ENCODE results near the gene TNP2. TPM values are rescaled to one million over a fixed set of nuclear protein-coding genes. Genes with fewer than 3 reads are reported as not detected.

The TNP2 gene
- total RNA-seq: not detected in 2 replicates

DNA sequence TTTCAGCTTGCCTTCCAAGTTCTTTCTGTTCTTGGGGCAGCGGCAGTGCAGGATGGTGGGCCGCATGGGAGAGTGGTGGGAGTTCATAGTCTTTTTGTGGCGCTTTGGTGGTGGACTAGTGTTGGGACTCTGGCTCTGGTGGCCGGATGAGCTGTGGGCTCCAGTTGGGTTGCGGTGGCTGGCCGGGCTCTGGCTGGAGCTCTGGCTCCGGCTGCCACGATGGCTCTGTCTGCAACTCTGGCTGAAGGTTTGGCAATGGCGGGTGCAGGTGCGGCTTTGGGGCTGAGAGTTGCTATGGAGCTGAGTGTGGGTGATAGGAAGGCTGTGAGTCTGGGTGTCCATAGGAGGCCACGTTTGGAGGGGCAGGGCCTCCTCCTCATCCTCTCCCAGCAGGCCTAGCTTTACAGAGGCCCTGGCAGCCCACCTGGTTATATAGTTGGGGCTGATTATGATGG is at the start of gene TNP2:
Gene TNP2, minus strand, starts transcription at position 405 of the 455 bp plus-strand sequence. Its CDS starts 63 bp downstream, at position 342.

GRCh38 chr16:11280616-11281522 is 11.7 kb upstream of the TNP2 start, which contains the start of gene PRM1:
PRM1 (minus strand) TSS chr16:11281330; CDS start chr16:11281238, 92 bp downstream.

DNA sequence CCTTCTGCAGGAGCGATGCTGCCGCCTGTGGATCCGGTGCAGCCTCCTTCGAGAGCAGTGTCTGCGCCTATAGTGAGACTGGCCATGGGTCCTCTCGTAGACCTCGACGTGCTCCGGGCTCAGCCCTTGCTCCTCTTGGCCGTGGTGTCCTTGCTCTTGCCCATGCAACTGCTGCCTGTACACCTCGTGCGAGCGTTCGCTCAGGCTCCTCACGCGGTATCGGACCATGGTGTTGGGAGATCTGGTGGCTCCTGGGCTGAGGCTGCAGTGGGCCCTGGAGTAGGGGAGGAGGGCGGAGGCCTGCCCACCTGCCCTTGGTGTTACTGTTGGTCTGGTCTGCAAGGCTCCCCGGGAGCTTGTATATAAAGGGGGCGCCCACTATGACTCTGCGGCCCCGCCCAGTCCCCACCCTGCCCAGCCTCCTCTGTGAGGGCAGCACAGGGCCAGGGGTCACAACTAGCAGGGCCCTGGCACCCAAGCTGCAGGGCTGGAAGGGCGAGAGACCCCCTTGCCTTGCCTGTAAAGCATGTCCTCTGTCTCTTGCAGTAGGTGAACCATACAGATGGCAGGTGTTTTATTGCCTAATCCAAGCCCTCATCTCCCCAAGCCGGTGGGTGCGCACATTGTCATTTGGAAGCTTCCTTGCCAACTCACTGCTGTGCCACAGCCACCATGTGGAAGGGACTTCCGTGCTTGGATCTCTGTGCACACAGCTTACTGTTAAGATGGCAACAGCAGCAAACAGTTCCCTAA is 7.2 kb upstream of the TNP2 start, which contains the start of gene PRM2:
Gene PRM2, minus strand, starts transcription at position 338 of the 753 bp plus-strand sequence. Its CDS starts 110 bp downstream, at position 228.

DNA sequence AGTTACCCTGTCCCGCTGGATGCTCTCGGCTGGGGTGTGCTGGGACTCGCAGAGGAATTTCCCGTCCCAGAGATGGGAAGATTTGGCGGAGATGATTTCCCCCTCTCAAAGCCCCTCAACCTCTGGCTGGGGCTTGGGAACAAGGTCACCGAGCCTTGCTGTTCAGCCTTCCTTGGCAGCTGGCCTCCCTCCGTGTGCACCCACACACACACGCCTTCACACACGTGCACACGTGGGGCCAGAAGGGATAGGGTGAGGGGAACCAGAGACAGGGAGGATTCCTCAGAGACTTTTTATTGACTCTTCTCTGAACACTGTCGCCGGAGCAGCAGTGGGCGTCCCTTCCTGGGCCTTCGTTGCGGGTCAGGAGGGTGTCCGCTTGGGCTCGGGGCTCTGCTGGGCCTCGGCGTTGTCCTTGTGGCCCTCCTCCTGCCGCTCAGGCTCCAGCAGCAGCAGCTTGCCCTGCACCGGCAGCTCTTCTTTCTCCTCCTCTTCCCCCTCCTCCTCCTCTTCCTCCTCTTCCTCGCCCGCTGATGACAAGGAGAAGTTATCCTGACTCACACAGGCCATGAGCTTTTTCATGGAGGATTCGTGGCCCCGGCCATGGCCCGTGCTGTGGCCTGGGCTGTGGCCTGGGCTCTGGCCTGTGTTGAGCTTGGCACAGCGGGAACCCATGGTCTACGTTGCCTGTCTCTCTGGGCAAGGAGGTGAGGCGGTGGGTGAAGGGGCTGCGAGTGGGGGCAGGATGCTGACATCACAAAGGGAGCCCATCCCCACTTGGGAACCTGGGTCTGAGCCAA is 4.0 kb upstream of the TNP2 start, which contains the start of gene PRM3:
Gene PRM3, minus strand, starts transcription at position 709 of the 800 bp plus-strand sequence. Its CDS starts 34 bp downstream, at position 675.

GRCh38 chr16:11255737-11256660 is 13.1 kb downstream of the TNP2 start, which contains the start of gene SOCS1:
SOCS1 (minus strand) TSS chr16:11256204; CDS start chr16:11255478, 726 bp downstream.

Small RNAs within 50 kb of the gene (small RNA-seq; reads per million reads assigned to genes)
- gene MIR548H2 (not detected), gene RF00019 (not detected), gene RF00554 (not detected)

Other genes starting within 250 kb of the TNP2 start
- 0.43 and 2.1 TPM in 2 replicates for gene SOCS1, start 13.1 kb downstream of the TNP2 start, total RNA-seq
- gene PRM3, start 4.3 kb upstream of the TNP2 start, total RNA-seq: not detected in 2 replicates
- not detected in 2 replicates for gene PRM2, start 7.2 kb upstream of the TNP2 start, total RNA-seq
- not detected in 2 replicates for gene PRM1, start 12.0 kb upstream of the TNP2 start, total RNA-seq
- gene RMI2, start 76.1 kb upstream of the TNP2 start, total RNA-seq: 8.0 and 15.9 TPM in 2 replicates

All from thoracic aorta endothelial cell (primary cell).